Cardiac fibroblast (primary cell): Measurements from ENCODE around the gene HIVEP1.
A peak's percentile ranks its signal among the peaks of the same experiment; 100 is the strongest.

Experiments
- DNase-seq, 2 donors: peaks; one replicate each; pipeline versions ENCODE4 v3.0.0 to v3.0.0-alpha.2; 2010; ENCODE audit warnings: low read depth in 2 of 2
- H3K4me3 ChIP-seq, 2 donors: replicated peaks in 1 of 2; 1 replicate in 1 of 2; 2 replicates in 1 of 2; pipeline ENCODE4 v1.5.1; 2011; ENCODE audit warnings: low read depth in 2 of 2, low read length in 2 of 2, mild to moderate bottlenecking in 2 of 2, moderate library complexity in 1 of 2
- CTCF ChIP-seq: IDR thresholded peaks from one replicate; pipeline ENCODE4 v1.5.1; 2011; ENCODE audit warnings: low read depth, mild to moderate bottlenecking, low read length, inconsistent platforms

Gene HIVEP1

DNA sequence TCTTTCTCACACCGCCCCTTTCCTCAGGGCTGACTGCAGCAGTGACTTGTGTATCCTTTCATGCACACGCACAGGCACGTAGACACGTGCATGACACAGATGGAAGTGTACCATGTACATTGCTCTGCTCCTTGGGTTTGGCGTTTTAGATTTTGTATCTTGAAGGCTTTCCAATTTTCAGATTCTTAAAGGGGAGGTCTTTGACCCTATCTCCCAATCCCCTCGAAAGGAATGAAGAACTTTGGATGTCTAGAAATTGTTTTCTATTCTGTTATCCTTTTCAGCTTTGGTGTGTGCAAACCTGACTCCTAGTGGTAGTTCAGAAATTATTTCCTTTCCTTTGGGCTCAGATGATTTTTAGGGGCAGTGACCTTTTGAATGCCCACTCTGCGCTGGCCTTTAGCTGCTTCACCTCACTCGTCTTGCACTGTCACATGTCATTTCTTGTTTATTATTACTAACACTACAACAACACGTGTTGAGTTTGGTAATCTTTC is 63.0 kb downstream of the HIVEP1 start:
- DNase-seq = peak; percentile 36 to 39
- TF ChIP-seq CTCF = peak; percentile 51
- H3K4me3 ChIP-seq = no peak overlapping the region

- no peak overlapping the region for H3K4me3 ChIP-seq
- no peak for DNase-seq
- TF ChIP-seq CTCF = no peak
Observed at GRCh38 chr6:12077021-12077710, 65.1 kb downstream of the HIVEP1 start.

- no peak for TF ChIP-seq CTCF
- no peak overlapping the region for H3K4me3 ChIP-seq
Observed at GRCh38 chr6:12078014-12078413, 65.9 kb downstream of the HIVEP1 start.

GRCh38 chr6:12081771-12082170 is 69.7 kb downstream of the HIVEP1 start:
- no peak for TF ChIP-seq CTCF
- no peak for DNase-seq
- H3K4me3 ChIP-seq = no peak overlapping the region

More at GRCh38 chr6:12078014-12078413, 65.9 kb downstream of the HIVEP1 start:
- DNase-seq = no peak

- no peak for TF ChIP-seq CTCF
- H3K4me3 ChIP-seq = no peak overlapping the region
- no peak for DNase-seq
Observed at GRCh38 chr6:12082368-12082767, 70.3 kb downstream of the HIVEP1 start.

- H3K4me3 ChIP-seq = no peak overlapping the region
- no peak for TF ChIP-seq CTCF
- no peak for DNase-seq
Observed at GRCh38 chr6:12083302-12083701, 71.2 kb downstream of the HIVEP1 start.

- H3K4me3 ChIP-seq = no peak overlapping the region
- no peak for DNase-seq
- no peak for TF ChIP-seq CTCF
Observed at GRCh38 chr6:12083763-12084162, 71.7 kb downstream of the HIVEP1 start.
